Mesenchymal stem cell (in vitro differentiated cells and primary cell): ENCODE data around the gene HOXB1.
A peak's percentile ranks its signal among the peaks of the same experiment; 100 is the strongest.
"Not testable (repeated sequence)": the region's sequence is repeated elsewhere in the genome, so short reads cannot be mapped to it uniquely, and the experiment has no call there.

ENCODE experiments used
- DNase-seq: peaks from one replicate; pipeline ENCODE4 v3.0.0-alpha.2; 2013
- H2AFZ ChIP-seq: one replicate; pipeline ENCODE4 v1.6.1; 2013; ENCODE audit warnings: low read depth, mild to moderate bottlenecking, control low read depth, inconsistent platforms, low read length, moderate library complexity
- H2AK5ac ChIP-seq: 2 replicates; pipeline ENCODE4 v1.6.1; 2013; ENCODE audit warnings: low read length, moderate library complexity, mild to moderate bottlenecking, inconsistent platforms; ENCODE audit not compliant: severe bottlenecking
- H2BK120ac ChIP-seq: one replicate; pipeline ENCODE4 v1.6.1; 2013; ENCODE audit warnings: low read depth, mild to moderate bottlenecking, inconsistent platforms, low read length, moderate library complexity
- H2BK12ac ChIP-seq, 2 experiments: one replicate each; pipeline ENCODE4 v1.6.1; 2013; ENCODE audit warnings: inconsistent platforms in 2 of 2, low read length in 2 of 2, mild to moderate bottlenecking in 2 of 2, moderate library complexity in 2 of 2, control low read depth in 1 of 2
- H2BK15ac ChIP-seq: one replicate; pipeline ENCODE4 v1.6.1; 2013; ENCODE audit warnings: mild to moderate bottlenecking, low read depth, inconsistent platforms; ENCODE audit not compliant: poor library complexity, severe bottlenecking
- H2BK5ac ChIP-seq: 2 replicates; pipeline ENCODE4 v1.6.1; 2013; ENCODE audit warnings: low read depth, mild to moderate bottlenecking, low read length, control low read depth, inconsistent platforms; ENCODE audit not compliant: poor library complexity, severe bottlenecking
- H3K14ac ChIP-seq, 2 experiments: one replicate each; pipeline ENCODE4 v1.6.1; 2013; ENCODE audit warnings: inconsistent platforms in 2 of 2, low read length in 2 of 2, control low read depth in 1 of 2, mild to moderate bottlenecking in 1 of 2, moderate library complexity in 1 of 2
- H3K18ac ChIP-seq, 2 experiments: one replicate each; pipeline ENCODE4 v1.6.1; 2013; ENCODE audit warnings: inconsistent platforms in 2 of 2, low read length in 2 of 2, control low read depth in 1 of 2, low read depth in 1 of 2, mild to moderate bottlenecking in 1 of 2
- H3K23ac ChIP-seq, 2 experiments: one replicate each; pipeline ENCODE4 v1.6.1; 2013; ENCODE audit warnings: inconsistent platforms in 2 of 2, low read length in 2 of 2, mild to moderate bottlenecking in 2 of 2, moderate library complexity in 2 of 2, control low read depth in 1 of 2
- H3K27ac ChIP-seq: 2 replicates; pipeline ENCODE4 v1.5.1; 2013; ENCODE audit warnings: mild to moderate bottlenecking, moderate library complexity, low read length, control low read depth, inconsistent platforms; ENCODE audit not compliant: poor library complexity, severe bottlenecking
- H3K27me3 ChIP-seq, 2 experiments: 2 replicates each; pipeline versions ENCODE4 v1.6.1 to v1.7.0; 2013; ENCODE audit warnings: low read length in 2 of 2, mild to moderate bottlenecking in 2 of 2, moderate library complexity in 2 of 2, control low read depth in 1 of 2, inconsistent platforms in 1 of 2; ENCODE audit not compliant: control insufficient read depth in 1 of 2, insufficient read depth in 1 of 2
- H3K36me3 ChIP-seq, 2 experiments: 2 replicates each; pipeline versions ENCODE4 v1.6.1 to v1.7.0; 2013; ENCODE audit warnings: low read length in 2 of 2, control low read depth in 1 of 2, inconsistent platforms in 1 of 2, low read depth in 1 of 2, mild to moderate bottlenecking in 1 of 2; ENCODE audit not compliant: insufficient read depth in 2 of 2, control insufficient read depth in 1 of 2
- H3K4ac ChIP-seq, 2 experiments: one replicate each; pipeline ENCODE4 v1.6.1; 2013; ENCODE audit warnings: inconsistent platforms in 2 of 2, low read length in 2 of 2, mild to moderate bottlenecking in 2 of 2, moderate library complexity in 2 of 2, control low read depth in 1 of 2, low read depth in 1 of 2
- H3K4me1 ChIP-seq: 2 replicates; pipeline ENCODE4 v1.6.1; 2013; ENCODE audit warnings: low read depth, low read length, control low read depth; ENCODE audit not compliant: control insufficient read depth, insufficient read depth
- H3K4me2 ChIP-seq: 2 replicates; pipeline ENCODE4 v1.6.1; 2013; ENCODE audit warnings: low read length, mild to moderate bottlenecking, inconsistent platforms; ENCODE audit not compliant: poor library complexity, severe bottlenecking
- H3K4me3 ChIP-seq, 2 experiments: 2 replicates each; pipeline versions ENCODE4 v1.5.1 to v1.7.0; 2013; ENCODE audit warnings: low read length in 2 of 2, mild to moderate bottlenecking in 2 of 2, control low read depth in 1 of 2, low read depth in 1 of 2; ENCODE audit not compliant: insufficient read depth in 1 of 2
- H3K79me1 ChIP-seq: replicated peaks from 2 replicates; pipeline ENCODE4 v1.6.1; 2013; ENCODE audit warnings: mild to moderate bottlenecking, control low read depth, low read length, inconsistent platforms; ENCODE audit not compliant: poor library complexity, severe bottlenecking
- H3K9ac ChIP-seq: 2 replicates; pipeline ENCODE4 v1.7.0; 2013; ENCODE audit warnings: mild to moderate bottlenecking, low read length, moderate library complexity
- H3K9me3 ChIP-seq: 2 replicates; pipeline ENCODE4 v1.7.0; 2013; ENCODE audit warnings: mild to moderate bottlenecking, low read length; ENCODE audit not compliant: control insufficient read depth
- H4K8ac ChIP-seq: one replicate; pipeline ENCODE4 v1.6.1; 2013; ENCODE audit warnings: inconsistent platforms, mild to moderate bottlenecking, low read length, moderate library complexity
- H4K91ac ChIP-seq: one replicate; pipeline ENCODE4 v1.6.1; 2013; ENCODE audit warnings: mild to moderate bottlenecking, low read length, inconsistent platforms
- WGBS: methylation state at CpG from one replicate; pipeline ENCODE4 v1.1.7; 2013; ENCODE audit warnings: mixed read lengths; 5-methylcytosine and 5-hydroxymethylcytosine counted together

HOXB1 gene

GRCh38 chr17:48535793-48536559 is 5.2 kb upstream of the HOXB1 start:
- not testable (repeated sequence) for H4K8ac ChIP-seq, H3K18ac ChIP-seq, H3K4me3 ChIP-seq, H3K9me3 ChIP-seq, H3K4ac ChIP-seq, H3K4me1 ChIP-seq, H2BK5ac ChIP-seq, DNase-seq, H3K14ac ChIP-seq, H3K4me2 ChIP-seq, H2BK15ac ChIP-seq, H4K91ac ChIP-seq, H3K27ac ChIP-seq, H3K27me3 ChIP-seq, H3K36me3 ChIP-seq, H2AK5ac ChIP-seq, H3K79me1 ChIP-seq, H3K23ac ChIP-seq, H2BK12ac ChIP-seq, H2BK120ac ChIP-seq, H2AFZ ChIP-seq
- WGBS = 96% methylated on average over 4 of the region's 9 CpGs
- H3K9ac ChIP-seq = peak overlapping the region; percentile 67

GRCh38 chr17:48532261-48532660 is 1.4 kb upstream of the HOXB1 start:
- peaks cover 8% of the 10 kb centered on the region for H3K4me1 ChIP-seq

GRCh38 chr17:48530208-48530886 is 464 bp downstream of the HOXB1 start:
- Histone ChIP-seq H2BK12ac (peak overlapping the region in 1 of 2 experiments; percentile 47), H3K23ac (no peak overlapping the region), H2AFZ (no peak overlapping the region), H2BK5ac (no peak overlapping the region), H3K9me3 (no peaks in the 10 kb centered on the region), H3K4me2 (no peak overlapping the region), H3K4me3 (no peak overlapping the region), H3K27me3 (peaks cover 10 to 17% of the 10 kb centered on the region in 2 experiments), H3K4ac (no peak overlapping the region), H2BK15ac (peak overlapping the region; percentile 39), H3K9ac (no peak overlapping the region), H4K91ac (peak overlapping the region; percentile 44), H3K18ac (no peak overlapping the region), H3K27ac (no peak overlapping the region), H2AK5ac (no peak overlapping the region), H3K14ac (no peak overlapping the region), H3K79me1 (no peaks in the 10 kb centered on the region), H3K4me1 (peaks cover 13% of the 10 kb centered on the region), H4K8ac (no peak overlapping the region), H3K36me3 (no peaks in the 10 kb centered on the region), H2BK120ac (peak overlapping the region; percentile 15)
- no peak for DNase-seq
- 66% methylated on average over 37 of the region's 37 CpGs for WGBS

More at GRCh38 chr17:48532261-48532660, 1.4 kb upstream of the HOXB1 start:
- Histone ChIP-seq H3K36me3 (no peaks in the 10 kb centered on the region), H3K9ac (no peak overlapping the region), H2BK5ac (no peak overlapping the region), H2AK5ac (no peak overlapping the region), H4K91ac (no peak overlapping the region), H3K79me1 (no peaks in the 10 kb centered on the region), H3K14ac (no peak overlapping the region), H3K9me3 (no peaks in the 10 kb centered on the region), H3K4ac (no peak overlapping the region), H3K4me2 (no peak overlapping the region), H2BK12ac (no peak overlapping the region), H2BK120ac (no peak overlapping the region), H4K8ac (no peak overlapping the region), H3K4me3 (no peak overlapping the region), H3K23ac (no peak overlapping the region), H3K27me3 (peaks cover 0 to 13% of the 10 kb centered on the region in 2 experiments), H3K27ac (no peak overlapping the region), H2BK15ac (no peak overlapping the region), H2AFZ (no peak overlapping the region), H3K18ac (no peak overlapping the region)
- 79% methylated on average over 8 of the region's 8 CpGs for WGBS
- DNase-seq = no peak

GRCh38 chr17:48529683-48530009 is 1.2 kb downstream of the HOXB1 start:
- DNase-seq = no peak
- Histone ChIP-seq H3K27ac (no peak overlapping the region), H3K9me3 (no peaks in the 10 kb centered on the region)

More at GRCh38 chr17:48529683-48530009, 1.2 kb downstream of the HOXB1 start:
- Histone ChIP-seq H3K4me1 (peaks cover 13% of the 10 kb centered on the region), H4K91ac (no peak overlapping the region), H3K27me3 (peaks cover 10 to 17% of the 10 kb centered on the region in 2 experiments), H2AK5ac (no peak overlapping the region), H2BK5ac (no peak overlapping the region), H3K4ac (no peak overlapping the region), H3K79me1 (no peaks in the 10 kb centered on the region), H4K8ac (no peak overlapping the region), H2BK15ac (peak overlapping the region; percentile 50), H2BK12ac (no peak overlapping the region), H3K36me3 (no peaks in the 10 kb centered on the region), H2AFZ (no peak overlapping the region), H3K14ac (no peak overlapping the region), H3K4me2 (no peak overlapping the region), H3K23ac (no peak overlapping the region), H2BK120ac (no peak overlapping the region), H3K18ac (no peak overlapping the region), H3K4me3 (no peak overlapping the region), H3K9ac (no peak overlapping the region)
- 83% methylated on average over 11 of the region's 11 CpGs for WGBS
